Endothelial cell of hepatic sinusoid (primary cell): ENCODE data around the gene CATSPER4.

Experiments used
- in situ Hi-C: cut with HindIII; loops from 2 replicates; pipeline ENCODE4 v1.10.0; 2017; ENCODE audit warnings: low sequenced_read_pairs

The CATSPER4 gene

GRCh38 chr1:26164036-26164860 is 26.2 kb upstream of the CATSPER4 start:
- in situ Hi-C loops = no loop called here

GRCh38 chr1:26164861-26165842 is 25.2 kb upstream of the CATSPER4 start:
- in situ Hi-C loops = loop anchor here (5.0 kb wide), 3 partner anchors 62 to 93 kb away; no protein-coding TSS in a partner anchor

GRCh38 chr1:26166719-26167281 is 23.6 kb upstream of the CATSPER4 start:
- in situ Hi-C loops = loop anchor here (5.0 kb wide), 3 partner anchors 61 to 94 kb away; no protein-coding TSS in a partner anchor

- in situ Hi-C loops = loop anchor here (5.0 kb wide), 3 partner anchors 59 to 96 kb away; no protein-coding TSS in a partner anchor
Measured at GRCh38 chr1:26168410-26169197, 21.8 kb upstream of the CATSPER4 start, which contains the start of gene C1orf232. C1orf232 (minus strand) TSS chr1:26168963; CDS start chr1:26168499, 464 bp downstream.

- in situ Hi-C loops = loop anchor here (5.0 kb wide), 3 partner anchors 58 to 97 kb away; no protein-coding TSS in a partner anchor
Measured at GRCh38 chr1:26169198-26169554, 21.2 kb upstream of the CATSPER4 start.

- in situ Hi-C loops = loop anchor here (5.0 kb wide), 3 partner anchors 57 to 98 kb away; no protein-coding TSS in a partner anchor
Measured at GRCh38 chr1:26169669-26170471, 20.5 kb upstream of the CATSPER4 start, which contains the start of gene ZNF593. ZNF593 (plus strand) TSS chr1:26169908; CDS start chr1:26169984, 76 bp downstream.

GRCh38 chr1:26170472-26170821 is 20.0 kb upstream of the CATSPER4 start:
- in situ Hi-C loops = no loop called here

- in situ Hi-C loops = no loop called here
Measured at GRCh38 chr1:26171084-26172072, 19.0 kb upstream of the CATSPER4 start, which contains the start of gene ZNF593OS. ZNF593OS (minus strand) TSS chr1:26171832; CDS start chr1:26171661, 171 bp downstream.

GRCh38 chr1:26175346-26175745 is 15.1 kb upstream of the CATSPER4 start:
- in situ Hi-C loops = no loop called here

GRCh38 chr1:26177182-26177684 is 13.2 kb upstream of the CATSPER4 start, which contains the start of gene CNKSR1:
CNKSR1 (plus strand) TSS chr1:26177491; CDS start chr1:26177548, 57 bp downstream.
- in situ Hi-C loops = no loop called here

GRCh38 chr1:26180010-26180506 is 10.3 kb upstream of the CATSPER4 start:
- in situ Hi-C loops = no loop called here

- in situ Hi-C loops = no loop called here
Measured at GRCh38 chr1:26181586-26182382, 8.6 kb upstream of the CATSPER4 start.

- in situ Hi-C loops = no loop called here
Measured at GRCh38 chr1:26182383-26182696, 8.1 kb upstream of the CATSPER4 start.

GRCh38 chr1:26184086-26184485 is 6.3 kb upstream of the CATSPER4 start:
- in situ Hi-C loops = no loop called here

- in situ Hi-C loops = no loop called here
Measured at GRCh38 chr1:26184883-26185282, 5.5 kb upstream of the CATSPER4 start.

GRCh38 chr1:26187882-26188281 is 2.5 kb upstream of the CATSPER4 start:
- in situ Hi-C loops = no loop called here

- in situ Hi-C loops = no loop called here
Measured at GRCh38 chr1:26188477-26188876, 1.9 kb upstream of the CATSPER4 start.
